GM21526 (cell line): ENCODE data around the gene NCKAP1.
"Not testable (repeated sequence)": the region's sequence is repeated elsewhere in the genome, so short reads cannot be mapped to it uniquely, and the experiment has no call there.

Source experiments
- ATAC-seq: cut with Tn5 transposase; IDR thresholded peaks from one replicate; pipeline ENCODE4 v1.9.1; 2021; ENCODE audit warnings: moderate library complexity; ENCODE audit not compliant: unreplicated experiment, low FRiP score

The NCKAP1 gene

GRCh38 chr2:182887753-182888415 is 150.4 kb downstream of the NCKAP1 start:
- no peak for ATAC-seq

GRCh38 chr2:182887093-182887492 is 151.2 kb downstream of the NCKAP1 start:
- no peak for ATAC-seq

- no peak for ATAC-seq
These were observed 152.5 kb downstream of the NCKAP1 start for GRCh38 chr2:182885771-182886170.

- ATAC-seq = no peak
These were observed 154.8 kb downstream of the NCKAP1 start for GRCh38 chr2:182883451-182883850.

- not testable (repeated sequence) for ATAC-seq
These were observed 158.2 kb downstream of the NCKAP1 start for GRCh38 chr2:182880100-182880499.

- ATAC-seq = not testable (repeated sequence)
These were observed 161.6 kb downstream of the NCKAP1 start for GRCh38 chr2:182876653-182877052.

- no peak for ATAC-seq
These were observed 168.0 kb downstream of the NCKAP1 start for GRCh38 chr2:182870227-182870626.

GRCh38 chr2:182868054-182868796 is 170.0 kb downstream of the NCKAP1 start:
- ATAC-seq = no peak

- no peak for ATAC-seq
These were observed 170.7 kb downstream of the NCKAP1 start for GRCh38 chr2:182867426-182868053.

- ATAC-seq = no peak
These were observed 171.5 kb downstream of the NCKAP1 start, which contains the start of gene FRZB for GRCh38 chr2:182866461-182867406. Gene FRZB, minus strand, starts transcription at chr2:182866637. Its CDS starts 85 bp downstream, at chr2:182866552.

GRCh38 chr2:182866095-182866460 is 172.2 kb downstream of the NCKAP1 start:
- ATAC-seq = no peak

GRCh38 chr2:182864949-182865570 is 173.2 kb downstream of the NCKAP1 start:
- ATAC-seq = no peak

GRCh38 chr2:182863642-182864041 is 174.6 kb downstream of the NCKAP1 start:
- ATAC-seq = no peak

- no peak for ATAC-seq
These were observed 176.2 kb downstream of the NCKAP1 start for GRCh38 chr2:182862091-182862490.

- ATAC-seq = no peak
These were observed 177.4 kb downstream of the NCKAP1 start for GRCh38 chr2:182860858-182861257.
